SK-N-SH (cell line): ENCODE results near the gene HNRNPM. TPM values are rescaled to one million over a fixed set of nuclear protein-coding genes. Genes with fewer than 3 reads are reported as not detected.

Experiments
- CTCF ChIA-PET: fragments of 300-600, 350-600 bp; formaldehyde crosslinking; extraction: SDS; loops from one replicate; lab custom pipeline; 2021; lab: Yijun Ruan, JAX
- POLR2A ChIA-PET: fragments of 350-600 bp; sonication (Branson Sonifier 250); formaldehyde crosslinking; extraction: SDS; loops from one replicate; lab custom pipeline; 2020; ENCODE audit warnings: antibody characterized with exemption, inconsistent platforms; lab: Yijun Ruan, JAX
- DNase-seq: peaks from one replicate; pipeline ENCODE4 v3.0.0; 2012
- H2AFZ ChIP-seq: fragments of 200-600 bp; sonication (generic); 2 replicates; pipeline ENCODE4 v1.8.1; 2016; ENCODE audit warnings: antibody characterized with exemption, mild to moderate bottlenecking, low read depth
- H3F3A ChIP-seq: fragments of 200-600 bp; sonication (generic); replicated peaks from 2 replicates; pipeline ENCODE3; 2016; ENCODE audit warnings: antibody characterized with exemption, mild to moderate bottlenecking; ENCODE audit not compliant: insufficient read depth
- H3K27ac ChIP-seq, 2 experiments: fragments of 200-500 bp in 1 of 2; fragments of 200-600 bp in 1 of 2; sonication (Bioruptor generic) in 1 of 2; sonication (generic), shearing (Covaris generic) in 1 of 2; 2 replicates each; pipeline versions ENCODE4 v1.5.1 to v1.6.1; 2014 to 2016; ENCODE audit warnings: low read depth in 2 of 2, inconsistent platforms in 1 of 2, low read length in 1 of 2, mild to moderate bottlenecking in 1 of 2, mixed read lengths in 1 of 2
- H3K27me3 ChIP-seq: fragments of 200-600 bp; sonication (generic), shearing (Covaris generic); 2 replicates; pipeline ENCODE4 v1.6.1; 2016; ENCODE audit warnings: mixed run types; ENCODE audit not compliant: insufficient read depth
- H3K36me3 ChIP-seq, 2 experiments: fragments of 200-500 bp in 1 of 2; fragments of 200-600 bp in 1 of 2; sonication (Bioruptor generic) in 1 of 2; sonication (generic) in 1 of 2; replicated peaks in 1 of 2; 2 replicates each; pipeline versions ENCODE3 to v1.5.1; 2014 to 2016; ENCODE audit warnings: low read length in 1 of 2, mild to moderate bottlenecking in 1 of 2; ENCODE audit not compliant: insufficient read depth in 2 of 2, control insufficient read depth in 1 of 2
- H3K4me1 ChIP-seq, 2 experiments: fragments of 200-500 bp in 1 of 2; fragments of 200-600 bp in 1 of 2; sonication (Bioruptor generic) in 1 of 2; sonication (generic), shearing (Covaris generic) in 1 of 2; 2 replicates each; pipeline versions ENCODE4 v1.5.1 to v1.6.1; 2014 to 2016; ENCODE audit warnings: low read depth in 1 of 2, low read length in 1 of 2, mixed run types in 1 of 2; ENCODE audit not compliant: insufficient read depth in 2 of 2, control insufficient read depth in 1 of 2
- H3K4me2 ChIP-seq: fragments of 200-600 bp; sonication (generic), shearing (Covaris generic); 2 replicates; pipeline ENCODE4 v1.6.1; 2017; ENCODE audit warnings: mixed run types
- H3K4me3 ChIP-seq, 2 experiments: fragments of 200-500 bp in 1 of 2; fragments of 200-600 bp in 1 of 2; sonication (Bioruptor generic) in 1 of 2; sonication (generic), shearing (Covaris generic) in 1 of 2; 2 replicates each; pipeline versions ENCODE4 v1.5.1 to v1.8.1; 2014 to 2016; ENCODE audit warnings: low read depth in 2 of 2, inconsistent platforms in 1 of 2, low read length in 1 of 2, mild to moderate bottlenecking in 1 of 2, mixed read lengths in 1 of 2, moderate library complexity in 1 of 2
- H3K79me2 ChIP-seq: fragments of 200-600 bp; sonication (generic); 2 replicates; pipeline ENCODE4 v1.8.1; 2017; ENCODE audit warnings: mild to moderate bottlenecking; ENCODE audit not compliant: insufficient read depth
- H3K9ac ChIP-seq: fragments of 200-600 bp; sonication (generic); 2 replicates; pipeline ENCODE4 v1.6.1; 2017; ENCODE audit warnings: mixed run types
- H3K9me2 ChIP-seq: fragments of 200-600 bp; sonication (generic); 2 replicates; pipeline ENCODE4 v1.6.1; 2017; ENCODE audit warnings: mixed run types
- H3K9me3 ChIP-seq: fragments of 200-600 bp; sonication (generic); 2 replicates; pipeline ENCODE4 v1.6.1; 2017; ENCODE audit warnings: mixed run types, mild to moderate bottlenecking, moderate library complexity
- H4K20me1 ChIP-seq: fragments of 200-600 bp; sonication (generic); 2 replicates; pipeline ENCODE4 v1.6.1; 2017; ENCODE audit warnings: mild to moderate bottlenecking, mixed run types; ENCODE audit not compliant: insufficient read depth
- EZH2phosphoT487 ChIP-seq: fragments of 200-600 bp; sonication (generic); IDR thresholded peaks from 2 replicates; pipeline ENCODE4 v1.6.1; 2017; ENCODE audit warnings: low read depth, mixed run types, mild to moderate bottlenecking, antibody characterized with exemption, moderate library complexity, borderline replicate concordance
- FOSL2 ChIP-seq: IDR thresholded peaks from 2 replicates; pipeline ENCODE4 v1.4.0; 2012; ENCODE audit warnings: low read depth, mild to moderate bottlenecking, moderate library complexity, borderline replicate concordance
- FOXJ3 ChIP-seq: sonication (generic); formaldehyde crosslinking; IDR thresholded peaks from 2 replicates; pipeline ENCODE4 v1.5.1; 2020; ENCODE audit warnings: mild to moderate bottlenecking, missing genetic modification reagents
- FOXM1 ChIP-seq: IDR thresholded peaks from 2 replicates; pipeline ENCODE4 v1.4.0; 2012; ENCODE audit warnings: low read depth, mild to moderate bottlenecking
- GABPA ChIP-seq: IDR thresholded peaks from 2 replicates; pipeline ENCODE4 v1.4.0; 2012; ENCODE audit warnings: low read depth, mild to moderate bottlenecking
- GATA2 ChIP-seq: sonication (generic); formaldehyde crosslinking; IDR thresholded peaks from 2 replicates; pipeline ENCODE4 v1.5.0; 2020; ENCODE audit warnings: mild to moderate bottlenecking, missing genetic modification reagents
- JUND ChIP-seq: IDR thresholded peaks from 2 replicates; pipeline ENCODE4 v1.4.0; 2012
- MEF2A ChIP-seq: IDR thresholded peaks from 2 replicates; pipeline ENCODE4 v1.4.0; 2012; ENCODE audit warnings: low read depth, borderline replicate concordance
- NRF1 ChIP-seq: IDR thresholded peaks from 2 replicates; pipeline ENCODE4 v1.6.1; 2012; ENCODE audit warnings: low read depth, mild to moderate bottlenecking, low read length
- POLR2AphosphoS5 ChIP-seq: IDR thresholded peaks from 2 replicates; pipeline ENCODE4 v1.6.1; 2012; ENCODE audit warnings: low read depth, low read length
- RCOR1 ChIP-seq: fragments of 150-350 bp; IDR thresholded peaks from 2 replicates; pipeline ENCODE4 v1.6.1; 2017; ENCODE audit warnings: antibody characterized with exemption, low read length
- RXRA ChIP-seq: IDR thresholded peaks from 2 replicates; pipeline ENCODE4 v1.4.0; 2012; ENCODE audit warnings: low read depth, mild to moderate bottlenecking, borderline replicate concordance
- SIN3A ChIP-seq: IDR thresholded peaks from 2 replicates; pipeline ENCODE4 v1.6.1; 2012; ENCODE audit warnings: low read depth, mild to moderate bottlenecking, low read length, moderate library complexity, borderline replicate concordance
- TEAD4 ChIP-seq: IDR thresholded peaks from 2 replicates; pipeline ENCODE4 v1.4.0; 2012; ENCODE audit warnings: mild to moderate bottlenecking, borderline replicate concordance; ENCODE audit not compliant: insufficient read depth
- YY1 ChIP-seq: IDR thresholded peaks from 2 replicates; pipeline ENCODE4 v1.4.0; 2012; ENCODE audit warnings: low read depth, mild to moderate bottlenecking
- WGBS: methylation state at CpG from one replicate; pipeline ENCODE4 v1.1.6; 2017; ENCODE audit warnings: low lambda C conversion rate; 5-methylcytosine and 5-hydroxymethylcytosine counted together
- polyA plus RNA-seq, 3 experiments: library from polyadenylated mRNA; depleted of rRNA; stranded (reverse); fragments of >200 nt; gene quantifications; 2 replicates each; pipeline ENCODE4 v1.2.3, GENCODE V29; 2012
- TF ChIP-seq, protein P1 (sequence below): IDR thresholded peaks from 2 replicates; pipeline ENCODE4 v1.4.0; 2012; ENCODE audit warnings: low read depth
- TF ChIP-seq, protein P2 (sequence below): IDR thresholded peaks from 2 replicates; pipeline ENCODE4 v1.4.0; 2012; ENCODE audit warnings: low read depth, borderline replicate concordance
- TF ChIP-seq, protein P3 (sequence below): fragments of 150-350 bp; IDR thresholded peaks from 2 replicates; pipeline ENCODE4 v1.6.1; 2016; ENCODE audit warnings: mild to moderate bottlenecking, low read depth, low read length
- TF ChIP-seq, protein P4 (sequence below): fragments of 150-350 bp; IDR thresholded peaks from 2 replicates; pipeline ENCODE4 v1.6.1; 2017; ENCODE audit warnings: antibody characterized with exemption, low read length, low read depth, borderline replicate concordance
- TF ChIP-seq, protein P5 (sequence below): fragments of 200-600 bp; sonication (generic); IDR thresholded peaks from 2 replicates; pipeline ENCODE4 v1.6.1; 2017; ENCODE audit warnings: antibody characterized with exemption, mild to moderate bottlenecking, moderate library complexity

HNRNPM gene
- polyA plus RNA-seq, 1 of the 3 experiments (the other 2 are of a cell fraction): 205 TPM

GRCh38 chr19:8512115-8512967 lies 67.6 kb downstream of the HNRNPM start:
- peak overlapping the region; percentile 91 for H3K4me2 ChIP-seq
- H3K79me2 ChIP-seq: peaks cover 9% of the 10 kb centered on the region; the same call in 1 of the 2 replicates
- peak overlapping the region; percentile 94 for H3K9ac ChIP-seq
- H3K9me3 ChIP-seq: no peaks in the 10 kb centered on the region
- peak overlapping the region; percentile 63 to 65 for H3K4me3 ChIP-seq
- 100% methylated on average over 6 of the region's 22 CpGs for WGBS
- TF ChIP-seq RCOR1 (no peak), FOSL2 (no peak), POLR2AphosphoS5 (no peak), SIN3A (no peak), GATA2 (no peak), YY1 (no peak), TEAD4 (no peak), FOXM1 (no peak), EZH2phosphoT487 (no peak), NRF1 (no peak), GABPA (no peak), FOXJ3 (CRISPR knock-in tag) (no peak), RXRA (no peak), JUND (no peak), MEF2A (no peak)
- TF ChIP-seq, protein P1, sequence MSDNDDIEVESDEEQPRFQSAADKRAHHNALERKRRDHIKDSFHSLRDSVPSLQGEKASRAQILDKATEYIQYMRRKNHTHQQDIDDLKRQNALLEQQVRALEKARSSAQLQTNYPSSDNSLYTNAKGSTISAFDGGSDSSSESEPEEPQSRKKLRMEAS: no peak
- TF ChIP-seq, protein P2, sequence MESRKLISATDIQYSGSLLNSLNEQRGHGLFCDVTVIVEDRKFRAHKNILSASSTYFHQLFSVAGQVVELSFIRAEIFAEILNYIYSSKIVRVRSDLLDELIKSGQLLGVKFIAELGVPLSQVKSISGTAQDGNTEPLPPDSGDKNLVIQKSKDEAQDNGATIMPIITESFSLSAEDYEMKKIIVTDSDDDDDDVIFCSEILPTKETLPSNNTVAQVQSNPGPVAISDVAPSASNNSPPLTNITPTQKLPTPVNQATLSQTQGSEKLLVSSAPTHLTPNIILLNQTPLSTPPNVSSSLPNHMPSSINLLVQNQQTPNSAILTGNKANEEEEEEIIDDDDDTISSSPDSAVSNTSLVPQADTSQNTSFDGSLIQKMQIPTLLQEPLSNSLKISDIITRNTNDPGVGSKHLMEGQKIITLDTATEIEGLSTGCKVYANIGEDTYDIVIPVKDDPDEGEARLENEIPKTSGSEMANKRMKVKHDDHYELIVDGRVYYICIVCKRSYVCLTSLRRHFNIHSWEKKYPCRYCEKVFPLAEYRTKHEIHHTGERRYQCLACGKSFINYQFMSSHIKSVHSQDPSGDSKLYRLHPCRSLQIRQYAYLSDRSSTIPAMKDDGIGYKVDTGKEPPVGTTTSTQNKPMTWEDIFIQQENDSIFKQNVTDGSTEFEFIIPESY: no peak
- TF ChIP-seq, protein P3, sequence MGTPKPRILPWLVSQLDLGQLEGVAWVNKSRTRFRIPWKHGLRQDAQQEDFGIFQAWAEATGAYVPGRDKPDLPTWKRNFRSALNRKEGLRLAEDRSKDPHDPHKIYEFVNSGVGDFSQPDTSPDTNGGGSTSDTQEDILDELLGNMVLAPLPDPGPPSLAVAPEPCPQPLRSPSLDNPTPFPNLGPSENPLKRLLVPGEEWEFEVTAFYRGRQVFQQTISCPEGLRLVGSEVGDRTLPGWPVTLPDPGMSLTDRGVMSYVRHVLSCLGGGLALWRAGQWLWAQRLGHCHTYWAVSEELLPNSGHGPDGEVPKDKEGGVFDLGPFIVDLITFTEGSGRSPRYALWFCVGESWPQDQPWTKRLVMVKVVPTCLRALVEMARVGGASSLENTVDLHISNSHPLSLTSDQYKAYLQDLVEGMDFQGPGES: no peak
- TF ChIP-seq, protein P4, sequence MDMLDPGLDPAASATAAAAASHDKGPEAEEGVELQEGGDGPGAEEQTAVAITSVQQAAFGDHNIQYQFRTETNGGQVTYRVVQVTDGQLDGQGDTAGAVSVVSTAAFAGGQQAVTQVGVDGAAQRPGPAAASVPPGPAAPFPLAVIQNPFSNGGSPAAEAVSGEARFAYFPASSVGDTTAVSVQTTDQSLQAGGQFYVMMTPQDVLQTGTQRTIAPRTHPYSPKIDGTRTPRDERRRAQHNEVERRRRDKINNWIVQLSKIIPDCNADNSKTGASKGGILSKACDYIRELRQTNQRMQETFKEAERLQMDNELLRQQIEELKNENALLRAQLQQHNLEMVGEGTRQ: no peak
- TF ChIP-seq, protein P5, sequence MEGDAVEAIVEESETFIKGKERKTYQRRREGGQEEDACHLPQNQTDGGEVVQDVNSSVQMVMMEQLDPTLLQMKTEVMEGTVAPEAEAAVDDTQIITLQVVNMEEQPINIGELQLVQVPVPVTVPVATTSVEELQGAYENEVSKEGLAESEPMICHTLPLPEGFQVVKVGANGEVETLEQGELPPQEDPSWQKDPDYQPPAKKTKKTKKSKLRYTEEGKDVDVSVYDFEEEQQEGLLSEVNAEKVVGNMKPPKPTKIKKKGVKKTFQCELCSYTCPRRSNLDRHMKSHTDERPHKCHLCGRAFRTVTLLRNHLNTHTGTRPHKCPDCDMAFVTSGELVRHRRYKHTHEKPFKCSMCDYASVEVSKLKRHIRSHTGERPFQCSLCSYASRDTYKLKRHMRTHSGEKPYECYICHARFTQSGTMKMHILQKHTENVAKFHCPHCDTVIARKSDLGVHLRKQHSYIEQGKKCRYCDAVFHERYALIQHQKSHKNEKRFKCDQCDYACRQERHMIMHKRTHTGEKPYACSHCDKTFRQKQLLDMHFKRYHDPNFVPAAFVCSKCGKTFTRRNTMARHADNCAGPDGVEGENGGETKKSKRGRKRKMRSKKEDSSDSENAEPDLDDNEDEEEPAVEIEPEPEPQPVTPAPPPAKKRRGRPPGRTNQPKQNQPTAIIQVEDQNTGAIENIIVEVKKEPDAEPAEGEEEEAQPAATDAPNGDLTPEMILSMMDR: no peak
- ChIA-PET CTCF (interaction anchor here (0.7 to 1.8 kb wide), 3 partner anchors 66 to 99 kb away, joined by 4 to 5 read pairs (median 5); partner anchors contain the start of gene MARCHF2), POLR2A (interaction anchor here (0.6 to 2.9 kb wide), 2 partner anchors 14 to 124 kb away, joined by 3 to 18 read pairs; no protein-coding TSS in a partner anchor)
- H3F3A ChIP-seq: peaks cover 8% of the 10 kb centered on the region
- H3K36me3 ChIP-seq: peaks cover 2 to 4% of the 10 kb centered on the region in 2 experiments
- H3K27me3 ChIP-seq: no peaks in the 10 kb centered on the region
- H3K27ac ChIP-seq: peak overlapping the region; percentile 89 to 93; a peak in 2 of 4 replicates
- peaks cover 10 to 13% of the 10 kb centered on the region in 2 experiments; a peak in 3 of 4 replicates for H3K4me1 ChIP-seq
- no peaks in the 10 kb centered on the region for H3K9me2 ChIP-seq
- no peak overlapping the region for H2AFZ ChIP-seq
- no peaks in the 10 kb centered on the region for H4K20me1 ChIP-seq
- peak; percentile 87 for DNase-seq
